Suprapubic skin (tissue), 3 donors: ENCODE measurements around the gene CDHR5.

ENCODE experiments used
- CTCF ChIP-seq, 2 donors: fragments of 200-600 bp in 1 of 2; fragments of 450-650 bp in 1 of 2; sonication (generic) in 1 of 2; IDR thresholded peaks; one replicate each; pipeline ENCODE4 v1.5.1; 2016 to 2019; ENCODE audit warnings: antibody characterized with exemption in 2 of 2, mild to moderate bottlenecking in 1 of 2, moderate library complexity in 1 of 2
- POLR2A ChIP-seq, 2 donors: fragments of 450-650 bp; IDR thresholded peaks; one replicate each; pipeline ENCODE4 v1.6.1; 2017; ENCODE audit warnings: antibody characterized with exemption in 2 of 2, mild to moderate bottlenecking in 2 of 2, moderate library complexity in 2 of 2

- TF ChIP-seq CTCF (IDR thresholded peaks at IDR 0.05) (no peak), POLR2A (IDR thresholded peaks at IDR 0.05) (no peak)
These were observed 57.0 kb downstream of the CDHR5 start for GRCh38 chr11:567629-568292.
